Brain microvascular endothelial cell (primary cell): ENCODE measurements around the gene GADD45B.
A peak's percentile ranks its signal among the peaks of the same experiment; 100 is the strongest.

Source experiments
- DNase-seq: peaks from one replicate; pipeline ENCODE4 v3.0.0-alpha.2; 2020
- H3K27ac ChIP-seq: fragments of 250-450 bp; sonication (Bioruptor Pico); 2 replicates; pipeline ENCODE4 v1.5.1; 2020; ENCODE audit warnings: mild to moderate bottlenecking, moderate library complexity
- H3K27me3 ChIP-seq: fragments of 250-450 bp; sonication (Bioruptor Pico); replicated peaks from 2 replicates; pipeline ENCODE4 v1.5.1; 2020; ENCODE audit warnings: mild to moderate bottlenecking
- H3K36me3 ChIP-seq: fragments of 250-450 bp; sonication (Bioruptor Pico); replicated peaks from 2 replicates; pipeline ENCODE4 v1.5.1; 2020; ENCODE audit warnings: mild to moderate bottlenecking
- H3K4me3 ChIP-seq: 2 replicates; pipeline ENCODE4 v1.5.1; 2011; ENCODE audit warnings: low read depth, mild to moderate bottlenecking, control low read depth, low read length, moderate library complexity
- CTCF ChIP-seq: IDR thresholded peaks from 2 replicates; pipeline ENCODE4 v1.5.1; 2011; ENCODE audit warnings: low read depth, mild to moderate bottlenecking, moderate library complexity, low read length, control low read depth, inconsistent platforms; ENCODE audit errors: missing control alignments
- in situ Hi-C: cut with HindIII; loops from 2 replicates; pipeline ENCODE4 v1.10.0; 2017; ENCODE audit warnings: low sequenced_read_pairs, low pct_ligation_motif_present

The GADD45B gene

GRCh38 chr19:2477141-2477710, 1.3 kb downstream of the GADD45B start:
- in situ Hi-C loops: no loop called here
- no peaks in the 10 kb centered on the region for H3K27me3 ChIP-seq
- DNase-seq: no peak
- peak overlapping the region; percentile 100 for H3K4me3 ChIP-seq
- H3K27ac ChIP-seq: peak overlapping the region; percentile 95
- H3K36me3 ChIP-seq: peaks cover 20% of the 10 kb centered on the region
- no peak for TF ChIP-seq CTCF

GRCh38 chr19:2477732-2478191, 1.8 kb downstream of the GADD45B start:
- TF ChIP-seq CTCF: no peak
- peaks cover 20% of the 10 kb centered on the region for H3K36me3 ChIP-seq
- peak overlapping the region; percentile 100 for H3K4me3 ChIP-seq
- H3K27me3 ChIP-seq: no peaks in the 10 kb centered on the region
- DNase-seq: no peak
- in situ Hi-C loops: no loop called here
- H3K27ac ChIP-seq: peak overlapping the region; percentile 95

- in situ Hi-C loops: no loop called here
- Histone ChIP-seq H3K27ac (peak overlapping the region; percentile 95), H3K36me3 (peaks cover 20% of the 10 kb centered on the region), H3K4me3 (peak overlapping the region; percentile 100), H3K27me3 (no peaks in the 10 kb centered on the region)
- DNase-seq: no peak
- peak; percentile 41 for TF ChIP-seq CTCF
Measured at GRCh38 chr19:2478278-2478755, 2.4 kb downstream of the GADD45B start.

GRCh38 chr19:2478756-2479555, 3.0 kb downstream of the GADD45B start:
- peak; percentile 62 for DNase-seq
- in situ Hi-C loops: no loop called here
- Histone ChIP-seq H3K27ac (peak overlapping the region; percentile 95), H3K27me3 (no peaks in the 10 kb centered on the region), H3K4me3 (peak overlapping the region; percentile 100), H3K36me3 (peaks cover 20% of the 10 kb centered on the region)
- TF ChIP-seq CTCF: no peak

- peak; percentile 60 for TF ChIP-seq CTCF
- DNase-seq: peak; percentile 51
- peak overlapping the region; percentile 95 for H3K27ac ChIP-seq
Measured at GRCh38 chr19:2479556-2480194, 3.7 kb downstream of the GADD45B start.

More at GRCh38 chr19:2479556-2480194, 3.7 kb downstream of the GADD45B start:
- Histone ChIP-seq H3K27me3 (no peaks in the 10 kb centered on the region), H3K4me3 (no peak overlapping the region), H3K36me3 (peaks cover 20% of the 10 kb centered on the region)
- in situ Hi-C loops: no loop called here
